Activated CD4-positive, alpha-beta T cell treated with anti-CD3 and anti-CD28 coated beads for 48 hours (primary cell): ENCODE data around the gene TAS2R38.
"Not testable (repeated sequence)": the region's sequence is repeated elsewhere in the genome, so short reads cannot be mapped to it uniquely, and the experiment has no call there.

Experiments
- DNase-seq: peaks from one replicate; pipeline ENCODE4 v3.0.0-alpha.2; 2020

Gene TAS2R38

DNA sequence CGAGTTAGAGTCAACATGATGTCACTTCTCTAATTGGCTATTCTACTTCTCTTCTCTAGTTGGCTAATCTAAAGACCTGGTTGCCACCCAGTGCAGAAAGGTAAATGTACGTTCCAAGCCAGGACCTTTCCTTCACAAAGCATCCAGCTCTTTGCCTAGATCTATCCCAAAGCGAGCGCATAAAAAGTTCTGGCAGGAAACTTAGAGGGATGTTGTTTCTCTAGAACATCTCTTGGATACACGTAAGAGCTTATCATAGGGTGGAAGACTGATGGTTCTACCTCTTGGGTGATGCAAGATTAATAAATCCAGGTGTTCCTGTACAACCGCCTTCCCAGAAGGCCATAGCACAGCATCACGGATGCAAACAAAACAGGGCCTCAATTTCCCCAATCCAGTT, at the start of gene TAS2R38:
TAS2R38 (minus strand) TSS at position 101 of the 400 bp plus-strand sequence; CDS start at position 17, 84 bp downstream.
- no peak for DNase-seq

GRCh38 chr7:142018154-142018553, 44.6 kb upstream of the TAS2R38 start:
- no peak for DNase-seq

GRCh38 chr7:142017451-142017850, 43.9 kb upstream of the TAS2R38 start:
- DNase-seq = no peak

- no peak for DNase-seq
These were observed 39.4 kb upstream of the TAS2R38 start for GRCh38 chr7:142012825-142013511.

DNA sequence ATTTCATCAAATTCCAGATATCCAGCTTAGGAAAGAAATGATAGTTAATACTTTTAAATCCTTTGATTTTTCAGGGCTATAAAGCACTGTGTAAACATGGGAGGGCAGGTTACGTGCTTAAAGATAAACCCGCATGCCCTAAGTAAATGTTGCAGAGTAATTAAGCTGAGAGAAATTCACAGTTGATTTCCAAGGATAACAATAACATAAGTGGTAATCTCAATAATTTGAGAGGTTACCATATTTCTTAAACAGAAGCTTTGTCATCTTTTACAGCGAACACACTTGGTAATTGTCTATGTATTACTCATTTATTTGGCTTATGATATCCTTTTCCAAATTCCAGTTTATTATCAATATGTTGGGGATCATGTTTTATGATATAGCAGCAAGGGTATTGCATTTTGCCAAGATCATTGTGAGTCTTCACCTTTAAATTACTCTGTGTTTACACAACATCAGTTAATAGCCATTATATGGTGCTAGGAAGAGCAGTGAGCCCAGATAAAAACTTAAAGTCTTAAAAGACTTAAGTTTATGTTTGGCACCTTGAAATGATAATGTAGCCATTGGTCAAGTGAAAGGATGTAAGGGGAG, 37.5 kb upstream of the TAS2R38 start:
- DNase-seq = no peak

DNA sequence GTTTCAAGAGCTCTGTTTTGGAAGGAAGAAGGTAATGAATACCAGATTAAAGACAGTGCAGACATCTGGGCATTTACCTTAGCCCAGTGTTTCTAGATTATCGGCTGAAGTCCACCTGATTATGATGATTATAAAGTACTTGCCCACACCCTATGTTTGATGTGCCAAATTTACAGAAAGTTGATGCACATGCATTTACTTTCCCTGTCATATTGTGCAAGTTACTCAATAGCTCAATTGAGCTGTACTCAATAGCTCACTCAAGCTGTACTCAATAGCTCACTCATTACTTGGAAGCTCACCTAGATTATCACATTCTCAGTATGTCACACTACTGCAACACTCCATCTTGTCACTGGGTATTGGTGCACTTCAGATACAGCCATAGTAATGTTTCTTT, 35.6 kb upstream of the TAS2R38 start:
- DNase-seq = no peak

- no peak for DNase-seq
These were observed 33.0 kb upstream of the TAS2R38 start for GRCh38 chr7:142006577-142006976.

DNA sequence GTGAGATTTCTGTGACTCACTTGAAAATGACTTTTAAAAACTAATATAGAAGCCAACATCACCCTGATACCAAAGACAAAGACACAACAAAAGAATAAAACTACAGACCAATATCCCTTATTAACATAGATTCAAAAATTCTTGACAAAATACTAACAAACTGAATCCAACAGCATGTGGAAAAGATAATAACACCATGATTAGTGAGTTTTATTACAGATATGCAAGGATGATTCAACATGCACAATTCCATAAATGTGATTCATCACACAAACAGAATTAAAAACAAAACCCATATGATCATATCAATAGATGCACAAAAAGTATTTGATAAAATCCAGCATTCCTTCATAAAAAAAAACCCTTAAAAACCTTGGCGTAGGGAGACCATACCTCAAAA, 28.6 kb upstream of the TAS2R38 start:
- no peak for DNase-seq

DNA sequence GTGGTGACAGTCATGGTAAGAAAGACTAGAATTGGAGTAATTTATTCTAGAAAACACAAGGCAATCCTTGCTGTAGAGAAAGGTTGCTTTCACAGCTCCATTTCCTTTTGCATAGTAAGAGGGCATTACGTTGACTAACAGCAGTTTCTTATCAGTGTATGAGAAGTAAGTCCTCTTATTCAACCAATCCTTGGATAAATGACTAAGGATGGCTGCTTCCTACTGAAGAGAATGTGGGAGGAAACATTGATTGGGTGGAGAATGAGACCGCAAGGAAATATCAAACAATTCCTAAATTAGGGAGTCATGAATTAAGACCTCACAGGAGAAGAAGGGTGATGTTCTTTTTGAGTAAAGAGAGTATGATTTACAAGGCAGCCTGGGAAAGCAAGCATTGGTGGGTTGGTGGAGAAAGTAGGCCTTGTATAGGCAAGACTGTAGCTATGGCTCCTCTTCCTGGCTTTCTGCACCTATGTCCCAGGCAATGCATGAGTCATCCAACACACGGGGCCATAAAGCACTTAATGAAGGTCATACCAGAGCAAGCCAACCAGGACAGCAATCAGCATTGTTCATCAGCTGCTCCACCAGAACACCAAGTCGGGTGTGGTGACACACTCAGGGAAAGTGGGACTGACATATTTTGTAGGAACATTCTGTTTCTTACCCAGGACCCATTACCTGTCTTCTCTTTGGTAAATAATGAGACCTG, 27.7 kb upstream of the TAS2R38 start:
- DNase-seq = no peak

DNA sequence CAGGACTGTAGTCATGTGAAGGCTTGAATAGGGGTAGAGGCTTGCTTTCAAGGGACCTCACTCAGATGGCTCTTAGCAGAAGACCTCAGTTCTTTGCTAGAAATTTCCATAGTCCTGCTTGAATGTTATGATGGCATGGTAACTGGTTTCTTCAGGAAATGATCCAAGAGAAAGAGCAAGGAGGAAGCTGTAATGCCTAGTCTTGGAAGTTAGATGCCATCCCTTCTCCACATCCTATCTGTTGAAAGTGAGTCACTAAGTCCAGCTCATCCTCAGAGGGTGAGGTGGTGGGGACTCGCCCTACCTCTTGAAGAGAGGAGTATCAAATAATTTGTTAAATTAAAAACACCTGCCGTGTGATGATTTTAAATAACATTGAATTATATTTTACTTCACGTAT, 26.7 kb upstream of the TAS2R38 start:
- no peak for DNase-seq

- no peak for DNase-seq
These were observed 25.6 kb upstream of the TAS2R38 start for GRCh38 chr7:141999058-141999623.

- no peak for DNase-seq
These were observed 19.8 kb upstream of the TAS2R38 start for GRCh38 chr7:141993354-141993753.

DNA sequence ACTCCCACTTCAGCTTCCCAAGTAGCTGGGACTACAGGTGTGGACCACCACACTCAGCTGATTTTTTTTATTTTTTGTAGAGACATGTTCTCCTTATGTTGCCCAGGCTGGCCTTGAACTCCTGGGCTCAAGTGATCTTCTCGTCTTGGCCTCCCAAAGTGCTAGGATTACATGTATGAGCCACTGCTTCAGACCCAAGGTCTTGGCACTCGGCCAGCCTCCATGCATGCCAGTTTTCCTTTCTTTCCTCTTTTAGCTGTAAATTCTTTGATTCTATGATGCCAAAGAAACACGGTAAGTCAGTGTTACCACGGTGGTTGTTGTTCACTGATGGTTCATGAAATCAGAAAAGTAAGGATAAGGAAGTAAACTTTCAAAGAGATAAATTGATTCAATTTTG, 19.1 kb upstream of the TAS2R38 start:
- DNase-seq = no peak

GRCh38 chr7:141992156-141992555, 18.6 kb upstream of the TAS2R38 start:
- no peak for DNase-seq

- no peak for DNase-seq
These were observed 17.6 kb upstream of the TAS2R38 start for GRCh38 chr7:141991140-141991539.

GRCh38 chr7:141990011-141990725, 16.6 kb upstream of the TAS2R38 start:
- DNase-seq = no peak

DNA sequence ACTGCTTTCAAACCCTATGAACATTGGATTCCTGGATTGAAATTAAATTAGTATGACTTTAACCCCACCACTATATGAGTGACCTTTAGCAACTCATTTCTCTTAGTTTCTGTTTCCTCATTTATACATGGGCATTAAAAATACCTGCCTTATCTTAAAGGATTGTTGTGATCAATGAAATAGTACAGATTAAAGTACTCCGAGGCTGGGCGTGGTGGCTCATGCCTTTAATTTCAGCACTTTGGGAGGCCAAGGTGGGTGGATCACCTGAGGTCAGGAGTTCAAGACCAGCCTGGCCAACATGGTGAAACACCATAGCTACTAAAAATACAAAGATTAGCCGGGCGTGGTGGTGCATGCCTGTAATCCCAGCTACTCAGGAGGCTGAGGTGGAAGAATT, 14.2 kb upstream of the TAS2R38 start:
- DNase-seq = not testable (repeated sequence)

- no peak for DNase-seq
These were observed 13.3 kb upstream of the TAS2R38 start for GRCh38 chr7:141986923-141987322.

DNA sequence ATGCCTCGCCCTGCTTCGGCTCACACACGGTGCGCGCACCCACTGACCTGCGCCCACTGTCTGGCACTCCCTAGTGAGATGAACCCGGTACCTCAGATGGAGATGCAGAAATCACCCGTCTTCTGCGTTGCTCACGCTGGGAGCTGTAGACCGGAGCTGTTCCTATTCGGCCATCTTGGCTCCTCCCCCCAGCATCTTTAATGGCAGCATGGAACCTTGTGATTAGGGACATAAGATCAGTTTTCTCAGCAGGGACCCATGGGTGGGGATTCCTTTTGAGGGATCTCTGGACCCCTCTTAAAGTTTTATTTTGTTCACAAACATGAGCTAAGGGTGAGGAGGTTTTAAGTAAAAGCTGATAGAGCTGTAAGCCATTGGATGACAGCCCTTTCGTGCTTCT, 12.4 kb upstream of the TAS2R38 start:
- not testable (repeated sequence) for DNase-seq

DNA sequence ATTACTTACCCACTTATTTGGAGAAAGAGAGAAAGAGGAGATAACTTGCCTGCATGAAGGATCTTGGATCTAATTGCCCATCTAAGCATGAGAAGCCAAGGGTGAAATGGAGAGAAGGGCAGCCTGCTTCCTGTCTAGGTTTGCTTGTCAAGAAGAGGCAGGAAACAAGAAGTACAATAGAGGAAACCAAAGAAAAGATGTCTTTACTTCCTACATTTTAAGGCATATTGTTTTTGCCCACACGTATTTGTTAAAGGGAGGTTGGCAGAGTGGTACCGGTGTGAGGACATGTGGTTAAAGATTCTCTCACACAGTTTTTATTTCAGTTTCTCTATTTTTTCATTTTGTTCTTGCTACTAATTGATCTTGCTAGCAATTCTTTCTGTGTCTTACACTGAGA, 6.0 kb upstream of the TAS2R38 start:
- no peak for DNase-seq

DNA sequence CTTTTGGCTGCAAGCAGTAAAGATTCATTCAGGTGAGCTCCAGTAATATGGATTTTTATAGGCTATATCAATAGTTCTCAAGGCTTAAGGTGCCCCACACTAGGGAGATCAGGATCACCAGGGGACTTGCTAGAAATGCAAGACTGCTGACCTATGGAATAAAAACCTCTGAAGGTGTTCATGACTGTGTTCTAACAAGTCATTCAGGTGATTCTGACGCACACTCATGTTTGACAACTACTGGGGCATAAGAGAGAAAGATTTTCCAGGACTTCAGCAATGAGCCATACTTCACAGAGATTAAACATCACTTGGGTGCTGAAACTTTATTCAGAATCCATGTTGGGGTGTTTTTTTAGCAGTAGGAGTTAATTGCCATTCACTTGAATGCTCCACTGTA, 4.8 kb upstream of the TAS2R38 start:
- DNase-seq = no peak

- DNase-seq = no peak
These were observed 3.1 kb upstream of the TAS2R38 start for GRCh38 chr7:141976524-141977245.
